NCI-H187 (cell line): ENCODE results near the gene KSR2.
A peak's percentile ranks its signal among the peaks of the same experiment; 100 is the strongest.
"Not testable (repeated sequence)": the region's sequence is repeated elsewhere in the genome, so short reads cannot be mapped to it uniquely, and the experiment has no call there.

Experiments used
- DNase-seq, 2 experiments: peaks; one replicate each; lab custom pipeline; 2025; lab: John Stamatoyannopoulos, UW

The KSR2 gene

DNA sequence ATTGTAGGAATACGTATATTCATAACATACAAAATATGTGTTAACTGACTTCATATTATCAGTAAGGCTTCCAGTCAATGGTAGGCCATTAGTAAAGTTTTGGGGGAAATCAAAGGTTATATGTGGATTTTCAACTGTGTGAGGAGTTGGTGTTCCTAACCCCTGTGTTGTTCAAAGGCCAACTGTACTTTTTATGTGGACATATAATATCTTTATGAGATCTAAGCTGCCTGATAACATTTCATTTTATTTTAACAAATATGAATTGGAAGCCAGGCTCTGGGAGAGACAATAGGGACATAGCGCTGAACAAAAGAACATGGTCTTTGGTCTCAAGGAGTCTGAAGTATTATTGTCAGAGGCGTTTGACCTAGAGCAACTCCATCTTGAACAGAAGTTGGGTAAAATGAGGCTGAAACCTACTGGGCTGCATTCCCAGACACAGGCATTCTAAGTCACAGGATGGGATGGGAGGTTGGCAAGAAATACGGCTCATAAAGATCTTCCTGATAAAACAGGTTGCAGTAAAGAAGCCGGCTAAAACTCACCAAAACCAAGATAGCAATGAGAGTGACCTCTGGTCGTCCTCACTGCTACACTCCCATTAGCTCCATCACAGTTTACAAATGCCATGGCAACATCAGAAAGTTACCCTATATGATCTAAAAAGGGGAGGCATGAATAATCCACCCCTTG lies 147.2 kb downstream of the KSR2 start:
- DNase-seq = no peak

- DNase-seq = no peak
Measured at GRCh38 chr12:117820216-117820907, 148.4 kb downstream of the KSR2 start.

DNA sequence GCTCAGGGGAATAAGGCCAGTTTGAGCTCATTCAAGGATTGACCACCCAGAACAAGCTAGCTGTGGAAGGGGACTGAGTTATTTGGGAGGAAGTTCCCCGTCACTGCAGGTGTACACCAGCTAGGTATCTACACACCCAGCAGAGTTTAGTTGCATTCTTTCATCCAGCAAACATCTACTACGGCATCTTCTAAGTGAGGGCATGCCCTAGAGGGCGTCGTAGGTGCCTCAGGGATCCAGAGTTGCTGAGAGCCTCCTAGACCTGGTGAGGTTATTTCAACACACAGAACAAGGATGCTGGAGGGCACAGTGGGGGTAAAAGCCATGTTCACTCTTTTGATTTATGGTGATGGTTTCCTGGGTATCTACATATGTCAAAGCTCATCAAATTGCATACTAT lies 149.6 kb downstream of the KSR2 start:
- no peak for DNase-seq

DNA sequence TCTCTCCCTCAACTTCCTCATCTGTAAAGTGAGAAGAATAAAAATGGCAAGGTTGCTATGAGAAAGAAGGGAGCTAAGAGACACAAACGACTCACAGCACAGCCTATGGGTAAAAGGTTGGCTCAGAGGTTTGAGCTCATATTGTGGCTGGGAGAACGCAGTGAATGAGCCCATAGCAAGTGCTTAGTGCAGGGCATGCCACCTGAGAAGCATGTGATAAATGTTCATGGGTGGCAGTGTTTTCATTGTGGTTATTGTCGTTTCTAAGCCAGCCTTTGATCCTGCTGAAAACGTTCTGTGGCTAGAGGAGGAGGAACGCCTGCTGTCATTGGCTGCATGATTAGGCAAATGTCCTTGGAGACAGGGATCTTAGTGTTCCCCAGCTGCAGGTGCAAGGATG lies 150.4 kb downstream of the KSR2 start:
- peak; percentile 46 to 55 for DNase-seq

DNA sequence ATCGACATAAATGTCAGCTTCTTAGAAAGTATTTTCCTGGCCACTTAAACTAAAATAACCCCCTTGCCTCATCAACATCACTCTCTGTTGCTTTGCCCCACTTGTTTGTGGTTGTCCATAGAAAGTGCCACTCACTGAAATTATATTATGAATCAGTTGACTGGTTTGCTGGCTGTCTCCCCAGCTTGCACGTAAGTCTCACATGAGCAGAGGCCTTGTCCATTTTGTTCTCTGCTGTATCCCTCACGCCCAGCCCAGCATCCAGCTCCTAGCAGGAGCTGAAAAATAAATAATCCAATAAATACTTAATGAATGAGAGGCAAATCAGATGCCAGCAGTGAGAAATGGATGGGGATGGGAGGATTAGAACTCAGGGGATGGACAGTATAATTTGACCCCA lies 159.3 kb downstream of the KSR2 start:
- DNase-seq = no peak

DNA sequence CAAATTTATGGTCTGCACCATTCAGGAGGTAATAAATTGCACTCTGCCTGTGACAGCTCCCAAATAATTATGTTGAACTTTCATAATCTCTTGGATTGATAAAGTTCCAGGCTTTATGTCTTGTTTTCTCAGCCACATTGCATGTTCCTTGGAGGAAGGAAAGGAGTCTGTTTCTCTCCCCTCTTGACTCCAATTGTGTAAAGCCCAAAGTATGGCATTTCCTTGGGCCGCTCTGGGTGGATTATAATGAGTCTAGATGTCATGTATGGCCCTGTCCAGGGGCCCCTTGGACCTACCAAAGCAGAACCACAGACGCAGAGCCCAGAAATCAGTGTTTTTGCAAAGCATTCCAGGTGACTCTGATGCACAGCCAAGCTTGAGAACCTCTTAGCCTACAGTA lies 160.8 kb downstream of the KSR2 start:
- DNase-seq = no peak

GRCh38 chr12:117807355-117807754 lies 161.4 kb downstream of the KSR2 start:
- no peak for DNase-seq

GRCh38 chr12:117805865-117806264 lies 162.9 kb downstream of the KSR2 start:
- DNase-seq = no peak

DNA sequence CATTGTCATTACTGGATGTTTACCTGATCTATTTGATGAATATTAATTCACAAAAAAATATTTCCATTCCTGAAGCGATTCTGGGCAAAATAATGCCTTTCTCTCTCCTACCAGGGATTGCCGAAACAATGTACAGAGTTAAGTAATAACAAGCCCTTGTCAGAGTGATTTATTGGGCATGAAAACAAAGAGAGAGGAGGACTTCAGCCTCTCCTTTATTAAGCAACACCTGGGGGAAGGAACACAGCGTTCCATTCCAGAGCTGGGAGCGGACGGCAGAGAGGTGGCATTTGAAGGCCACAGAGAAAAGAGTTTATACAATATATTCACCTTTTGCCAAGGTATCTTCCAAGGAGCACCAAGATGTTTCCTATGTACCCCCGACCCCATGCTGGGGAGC lies 165.8 kb downstream of the KSR2 start:
- no peak for DNase-seq

DNA sequence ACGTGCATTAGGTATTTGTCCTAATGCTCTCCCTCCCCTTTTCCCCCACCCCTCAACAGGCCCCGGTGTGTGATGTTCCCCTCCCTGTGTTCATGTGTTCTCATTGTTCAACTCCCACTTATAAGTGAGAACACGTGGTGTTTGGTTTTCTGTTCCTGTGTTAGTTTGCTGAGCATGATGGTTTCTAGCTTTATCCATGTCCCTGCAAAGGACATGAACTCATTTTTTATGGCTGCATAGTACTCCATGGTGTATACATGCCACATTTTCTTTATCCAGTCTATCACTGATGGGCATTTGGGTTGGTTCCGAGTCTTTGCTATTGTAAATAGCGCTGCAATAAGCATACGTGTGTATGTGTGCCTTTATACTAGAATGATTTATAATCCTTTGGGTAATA lies 168.1 kb downstream of the KSR2 start:
- not testable (repeated sequence) for DNase-seq

GRCh38 chr12:117797202-117797601 lies 171.6 kb downstream of the KSR2 start:
- DNase-seq = no peak

- no peak for DNase-seq
Measured at GRCh38 chr12:117792877-117793424, 175.8 kb downstream of the KSR2 start.

DNA sequence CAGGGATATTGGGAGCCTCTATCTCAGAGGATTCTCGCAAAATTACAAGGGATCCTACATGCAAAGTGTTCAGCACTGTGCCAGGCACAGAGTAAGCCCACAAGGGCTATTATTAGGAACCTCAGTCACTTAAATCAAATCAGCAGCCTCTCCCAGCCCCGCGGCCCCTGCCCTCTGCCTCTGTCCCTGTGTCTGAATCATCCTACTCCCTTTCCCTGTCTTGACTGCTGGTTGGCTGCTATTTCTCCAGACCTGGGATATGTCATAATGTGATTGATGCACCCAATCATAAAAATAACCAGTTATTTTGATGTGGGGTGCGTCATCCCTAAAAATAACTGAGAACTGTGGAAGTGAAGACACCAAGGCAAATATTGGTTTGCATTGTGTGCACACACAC lies 176.3 kb downstream of the KSR2 start:
- DNase-seq = no peak

- no peak for DNase-seq
Measured at GRCh38 chr12:117790948-117791347, 177.8 kb downstream of the KSR2 start.

GRCh38 chr12:117790198-117790597 lies 178.6 kb downstream of the KSR2 start:
- no peak for DNase-seq

- DNase-seq = no peak
Measured at GRCh38 chr12:117789195-117789912, 179.4 kb downstream of the KSR2 start.

- DNase-seq = no peak
Measured at GRCh38 chr12:117778656-117779055, 190.1 kb downstream of the KSR2 start.

GRCh38 chr12:117774941-117775775 lies 193.6 kb downstream of the KSR2 start:
- DNase-seq = no peak

- no peak for DNase-seq
Measured at GRCh38 chr12:117768860-117769259, 199.9 kb downstream of the KSR2 start.

- no peak for DNase-seq
Measured at GRCh38 chr12:117766008-117766407, 202.8 kb downstream of the KSR2 start.

DNA sequence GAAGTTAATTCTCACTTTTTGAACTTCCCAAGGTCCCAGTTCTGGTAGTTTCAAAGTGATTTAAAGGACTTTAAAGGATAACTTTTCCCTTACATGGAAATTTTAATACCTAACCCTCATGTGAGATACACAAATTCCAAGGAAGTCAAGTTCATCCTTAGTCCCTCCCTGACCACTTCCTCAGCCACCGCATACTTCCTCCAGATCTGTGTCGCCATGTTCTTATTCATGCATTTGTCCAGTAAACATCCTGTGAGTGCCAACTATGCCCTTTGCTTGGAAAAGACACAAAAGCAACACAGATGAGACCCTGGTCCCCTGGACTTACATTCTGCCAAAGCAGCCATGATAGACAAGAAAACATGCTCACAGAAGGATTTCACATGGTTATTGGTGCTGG lies 206.6 kb downstream of the KSR2 start:
- no peak for DNase-seq

GRCh38 chr12:117761528-117762100 lies 207.2 kb downstream of the KSR2 start:
- no peak for DNase-seq
